Ovary (tissue), 9 donors: ENCODE data around the gene AKAP3. TPM values are rescaled to one million over a fixed set of nuclear protein-coding genes. Genes with fewer than 3 reads are reported as not detected.

Experiments used
- DNase-seq, 5 donors: peaks; one replicate each; pipeline ENCODE4 v3.0.0-alpha.2; 2019 to 2020
- H3K27ac ChIP-seq, 2 donors: fragments of 200-600 bp; one replicate each; pipeline versions ENCODE4 v1.5.1 to v1.8.0; 2019 to 2022
- H3K27me3 ChIP-seq: fragments of 200-600 bp; one replicate; pipeline ENCODE4 v1.8.0; 2022
- H3K36me3 ChIP-seq: fragments of 200-600 bp; sonication (generic); one replicate; pipeline ENCODE4 v1.5.1; 2019
- H3K4me1 ChIP-seq: one replicate; pipeline ENCODE4 v1.8.1; 2013; ENCODE audit warnings: mild to moderate bottlenecking, moderate library complexity; ENCODE audit not compliant: insufficient read depth
- H3K4me3 ChIP-seq: fragments of 200-600 bp; sonication (generic); one replicate; pipeline ENCODE4 v1.5.1; 2017
- H3K9me3 ChIP-seq, 2 donors: fragments of 200-600 bp in 1 of 2; sonication (generic) in 1 of 2; one replicate each; pipeline versions ENCODE4 v1.5.1 to v1.8.1; 2013 to 2019; ENCODE audit warnings: mild to moderate bottlenecking in 1 of 2, moderate library complexity in 1 of 2
- EP300 ChIP-seq: sonication (generic); formaldehyde crosslinking; IDR thresholded peaks from one replicate; pipeline ENCODE4 v1.6.1; 2017; ENCODE audit warnings: antibody characterized with exemption
- POLR2A ChIP-seq: fragments of 450-650 bp; IDR thresholded peaks from one replicate; pipeline ENCODE4 v1.6.1; 2017; ENCODE audit warnings: antibody characterized with exemption, mild to moderate bottlenecking, moderate library complexity
- WGBS, 3 donors: extraction: QIAGEN DNeasy Blood & Tissue Kit in 1 of 3; methylation state at CpG; one replicate each; pipeline versions ENCODE4 v1.1.5 to v1.1.7; 2013 to 2017; 5-methylcytosine and 5-hydroxymethylcytosine counted together
- intact Hi-C, 4 donors: fragments of 100-400 bp; cut with DNase I; formaldehyde crosslinking; loops; one replicate each; pipeline versions ENCODE4 v1.11.0 to v1.15.1; 2022 to 2023
- polyA plus RNA-seq, 2 donors: library from polyadenylated mRNA; stranded (reverse); fragments of 200-250 nt in 1 of 2; fragments of 350-450 nt in 1 of 2; fragmentation: Illumina TruSeq in 1 of 2; extraction: RNeasy Lipid Tissue Mini Kit (QIAGEN cat#74804) in 1 of 2; gene quantifications; one replicate each; pipeline ENCODE4 v1.2.3, GENCODE V29; 2013 to 2014
- total RNA-seq, 7 donors: library from RNA; depleted of rRNA in 2 of 7; stranded (reverse); fragments of >200 nt in 2 of 7; fragmentation: NEBNext Ultra II Directional in 3 of 7; extraction: Animal tissue kit (Norgen Biotek cat#: 25700) in 3 of 7; gene quantifications; one replicate each; pipeline versions ENCODE4 v1.1.0 to v1.2.4, GENCODE V29; 2016 to 2023
- TF ChIP-seq, protein P1 (sequence below), 3 donors: fragments of 450-650 bp in 2 of 3; fragments of 200-600 bp in 1 of 3; IDR thresholded peaks; one replicate each; pipeline versions ENCODE4 v1.5.1 to v1.8.0; 2016 to 2022; ENCODE audit warnings: antibody characterized with exemption in 3 of 3, mild to moderate bottlenecking in 1 of 3
- donor health status: DM: no; HTN: no; CAD: no; lungs with moderate emphysema.
- donor health status: DM: no; HTN: no; CAD: no.
- donor health status: Bipolar disorder and iron deficiency.
- donor health status: DM: yes; HTN: yes; CAD: no.
- donor health status: DM: no; HTN: no; CAD: no.
- donor health status: DM: yes; HTN: yes; CAD: no.

AKAP3 gene
- total and polyA plus RNA-seq, 9 donors, result 0.24 to 2.7 (median 1.6) TPM

DNA sequence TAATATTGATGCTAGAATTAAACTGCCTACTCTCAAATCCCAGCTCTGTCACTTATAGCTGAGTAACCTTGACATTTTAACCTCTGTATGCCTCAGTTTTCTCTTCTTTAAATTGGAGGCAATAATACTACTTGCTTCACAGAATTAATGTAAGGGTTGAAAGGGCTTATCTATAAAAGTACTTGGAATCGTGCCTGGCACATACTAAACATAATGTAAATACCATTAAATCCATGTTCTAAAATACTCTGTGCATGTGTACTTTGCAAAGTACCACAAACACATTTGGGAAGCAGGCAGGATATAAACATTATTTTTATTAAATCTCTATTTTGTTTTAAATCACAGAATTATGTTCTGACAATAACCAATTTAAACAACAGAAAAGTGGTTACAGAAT is 44.9 kb downstream of the AKAP3 start:
- DNase-seq, result no peak
- Histone ChIP-seq H3K4me3 (no peak overlapping the region), H3K27me3 (no peaks in the 10 kb centered on the region), H3K4me1 (no peaks in the 10 kb centered on the region), H3K27ac (no peak overlapping the region), H3K36me3 (no peaks in the 10 kb centered on the region), H3K9me3 (no peaks in the 10 kb centered on the region)
- WGBS, 3 donors, result 6 to 16% (median 10%) methylated on average over 1 of the region's 1 CpG
- intact Hi-C loops, result no loop called here
- TF ChIP-seq, protein P1, sequence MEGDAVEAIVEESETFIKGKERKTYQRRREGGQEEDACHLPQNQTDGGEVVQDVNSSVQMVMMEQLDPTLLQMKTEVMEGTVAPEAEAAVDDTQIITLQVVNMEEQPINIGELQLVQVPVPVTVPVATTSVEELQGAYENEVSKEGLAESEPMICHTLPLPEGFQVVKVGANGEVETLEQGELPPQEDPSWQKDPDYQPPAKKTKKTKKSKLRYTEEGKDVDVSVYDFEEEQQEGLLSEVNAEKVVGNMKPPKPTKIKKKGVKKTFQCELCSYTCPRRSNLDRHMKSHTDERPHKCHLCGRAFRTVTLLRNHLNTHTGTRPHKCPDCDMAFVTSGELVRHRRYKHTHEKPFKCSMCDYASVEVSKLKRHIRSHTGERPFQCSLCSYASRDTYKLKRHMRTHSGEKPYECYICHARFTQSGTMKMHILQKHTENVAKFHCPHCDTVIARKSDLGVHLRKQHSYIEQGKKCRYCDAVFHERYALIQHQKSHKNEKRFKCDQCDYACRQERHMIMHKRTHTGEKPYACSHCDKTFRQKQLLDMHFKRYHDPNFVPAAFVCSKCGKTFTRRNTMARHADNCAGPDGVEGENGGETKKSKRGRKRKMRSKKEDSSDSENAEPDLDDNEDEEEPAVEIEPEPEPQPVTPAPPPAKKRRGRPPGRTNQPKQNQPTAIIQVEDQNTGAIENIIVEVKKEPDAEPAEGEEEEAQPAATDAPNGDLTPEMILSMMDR (IDR thresholded peaks at IDR 0.05), result no peak
- TF ChIP-seq EP300 (no peak), POLR2A (no peak)

DNA sequence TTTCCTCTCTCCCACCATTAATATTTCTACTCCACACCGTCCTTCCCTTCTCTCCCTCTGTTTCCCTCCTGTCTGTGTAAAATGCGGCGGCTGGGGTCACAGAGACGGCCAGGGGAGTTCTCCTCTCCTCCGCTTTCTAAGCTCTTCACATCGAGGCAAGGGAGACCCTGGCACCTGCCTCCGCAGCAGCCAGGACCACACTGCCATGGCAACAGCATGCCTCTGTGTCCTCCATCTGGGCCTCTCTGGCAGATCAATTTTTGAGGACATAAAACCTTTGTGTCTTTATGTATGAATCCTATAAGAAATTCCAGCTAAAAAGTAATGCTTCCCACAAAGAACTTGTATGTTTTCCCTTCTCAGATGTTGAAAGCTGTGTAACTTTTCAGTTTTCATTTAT is 45.4 kb downstream of the AKAP3 start:
- H3K27me3 ChIP-seq, result no peaks in the 10 kb centered on the region
- WGBS, 3 donors, result 27 to 37% (median 30%) methylated on average over 7 of the region's 7 CpGs
- intact Hi-C loops, result no loop called here

DNA sequence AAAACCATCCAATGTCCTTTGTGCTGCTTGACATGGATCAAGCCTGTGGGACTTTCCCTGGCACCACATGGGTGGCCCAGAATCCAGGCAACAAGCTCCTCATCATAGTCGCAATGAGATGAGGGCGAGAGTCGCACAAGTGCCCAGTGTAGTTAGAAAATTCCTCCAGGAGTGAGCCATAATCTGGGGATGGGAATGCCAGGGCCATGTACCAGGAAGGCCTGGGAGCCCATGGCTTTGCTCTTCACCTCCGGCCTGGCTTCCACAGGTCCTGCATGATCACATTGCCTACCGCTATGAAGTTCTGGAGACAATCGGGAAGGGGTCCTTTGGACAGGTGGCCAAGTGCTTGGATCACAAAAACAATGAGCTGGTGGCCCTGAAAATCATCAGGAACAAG is 53.0 kb downstream of the AKAP3 start:
- Histone ChIP-seq H3K9me3 (no peaks in the 10 kb centered on the region), H3K4me3 (no peak overlapping the region), H3K27me3 (no peaks in the 10 kb centered on the region), H3K36me3 (no peaks in the 10 kb centered on the region), H3K27ac (no peak overlapping the region), H3K4me1 (no peaks in the 10 kb centered on the region)
- intact Hi-C loops, result no loop called here
- no peak for DNase-seq
- TF ChIP-seq, protein P1 (IDR thresholded peaks at IDR 0.05), result no peak
- no peak for TF ChIP-seq POLR2A
- TF ChIP-seq EP300, result no peak
- WGBS, 3 donors, result 90 to 95% (median 91%) methylated on average over 6 of the region's 6 CpGs

More for the DNA sequence above, 45.4 kb downstream of the AKAP3 start:
- H3K4me1 ChIP-seq, result no peaks in the 10 kb centered on the region
- TF ChIP-seq EP300, result no peak
- TF ChIP-seq POLR2A, result no peak
- TF ChIP-seq, protein P1 (IDR thresholded peaks at IDR 0.05), result no peak
- DNase-seq, result no peak
- H3K27ac ChIP-seq, result no peak overlapping the region
- H3K36me3 ChIP-seq, result no peaks in the 10 kb centered on the region
- H3K9me3 ChIP-seq, result no peaks in the 10 kb centered on the region
- H3K4me3 ChIP-seq, result no peak overlapping the region

DNA sequence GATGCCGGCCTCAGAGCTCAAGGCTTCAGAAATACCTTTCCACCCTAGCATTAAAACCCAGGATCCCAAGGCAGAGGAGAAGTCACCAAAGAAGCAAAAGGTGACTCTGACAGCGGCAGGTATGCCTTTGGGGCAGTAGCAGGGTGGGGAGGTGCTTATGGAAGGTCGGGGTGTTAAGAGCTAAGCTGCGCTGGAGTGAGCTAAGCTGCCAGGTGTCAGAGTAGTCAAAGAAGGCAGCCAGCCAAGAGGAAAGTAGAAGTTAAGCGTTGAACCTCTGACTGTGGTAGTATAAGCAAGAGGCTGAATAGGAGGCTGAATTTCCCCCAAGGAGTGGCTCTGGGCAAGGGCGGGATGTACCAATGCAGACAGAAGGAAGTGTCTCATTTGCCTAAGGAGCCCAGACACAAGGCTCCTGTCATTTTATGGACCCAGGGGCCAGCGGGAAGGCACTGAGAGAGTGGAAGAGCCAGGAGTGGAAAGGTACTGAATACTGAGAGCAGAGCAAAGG is 57.6 kb downstream of the AKAP3 start:
- Histone ChIP-seq H3K36me3 (no peaks in the 10 kb centered on the region), H3K27me3 (no peaks in the 10 kb centered on the region), H3K4me1 (no peaks in the 10 kb centered on the region), H3K9me3 (no peaks in the 10 kb centered on the region), H3K4me3 (no peak overlapping the region), H3K27ac (no peak overlapping the region)
- intact Hi-C loops, result no loop called here
- 49 to 60% (median 58%) methylated on average over 7 of the region's 7 CpGs for WGBS, 3 donors
- DNase-seq, result no peak
- no peak for TF ChIP-seq POLR2A
- TF ChIP-seq, protein P1 (IDR thresholded peaks at IDR 0.05), result no peak
- no peak for TF ChIP-seq EP300
